NCI-H446 treated with DMSO at 0.1 percent for 48 hours (cell line): Measurements from ENCODE around the gene LSG1.
"Not testable (repeated sequence)": the region's sequence is repeated elsewhere in the genome, so short reads cannot be mapped to it uniquely, and the experiment has no call there.

ENCODE experiments used
- DNase-seq: peaks from one replicate; lab custom pipeline; 2025; lab: John Stamatoyannopoulos, UW

LSG1 gene

GRCh38 chr3:194654443-194654842, 17.5 kb downstream of the LSG1 start:
- no peak for DNase-seq

DNA sequence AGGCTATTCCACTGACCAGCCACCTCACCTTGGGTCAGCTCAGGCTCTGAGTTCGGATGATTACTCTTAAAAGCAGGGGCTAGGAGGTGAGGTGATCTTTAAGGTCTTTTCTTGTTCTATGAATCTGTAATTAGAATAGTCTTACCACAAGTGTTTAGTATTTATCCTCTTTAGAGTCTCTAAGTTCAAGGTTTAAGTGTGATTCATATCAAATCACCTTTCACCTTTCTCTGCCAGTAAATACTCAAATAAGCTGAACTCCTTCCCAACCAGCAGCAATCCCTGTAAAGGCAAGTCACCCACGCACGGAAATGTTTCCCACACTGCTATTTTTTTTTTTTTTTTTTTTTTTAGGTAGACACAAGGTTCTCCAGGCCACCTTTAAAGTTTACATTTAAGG, 24.2 kb downstream of the LSG1 start:
- DNase-seq, result no peak

DNA sequence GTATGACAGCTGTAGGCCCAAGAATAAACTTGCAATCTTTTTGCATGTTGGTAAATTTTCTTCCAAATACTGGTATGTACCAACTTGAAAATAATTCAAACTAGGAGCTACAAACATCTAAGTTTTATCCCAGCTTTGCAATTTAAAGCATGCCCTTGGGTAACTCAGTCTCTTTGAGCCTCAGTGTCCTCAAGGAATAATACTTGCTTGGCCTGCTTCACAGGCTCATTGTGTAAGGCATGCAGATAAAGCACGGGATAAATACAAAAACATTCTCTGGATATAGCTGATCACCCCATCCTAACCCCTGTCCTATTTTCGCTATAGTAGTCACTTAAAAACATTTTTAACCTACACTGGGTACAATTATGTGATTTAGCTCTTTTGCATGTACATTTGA, 29.2 kb downstream of the LSG1 start:
- DNase-seq, result no peak

DNA sequence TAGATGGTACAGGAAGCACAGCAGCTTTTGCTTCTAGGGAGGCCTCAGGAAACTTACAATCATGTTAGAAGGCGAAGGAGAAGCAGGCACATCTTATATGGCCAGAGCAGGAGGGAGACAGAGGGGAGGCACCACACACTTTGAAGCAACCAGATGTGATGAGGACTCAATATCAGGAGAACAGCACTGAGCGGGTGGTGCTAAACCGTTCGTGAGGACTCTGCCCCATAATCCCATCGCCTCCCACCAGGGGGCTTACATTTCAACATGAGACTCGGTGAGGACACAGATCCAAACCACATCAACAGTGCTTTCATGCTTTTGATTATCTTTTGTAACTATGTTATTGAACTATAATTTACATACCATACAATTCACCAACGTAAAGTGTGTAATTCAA, 31.2 kb downstream of the LSG1 start:
- DNase-seq, result no peak

GRCh38 chr3:194638991-194639605, 32.9 kb downstream of the LSG1 start:
- no peak for DNase-seq

DNA sequence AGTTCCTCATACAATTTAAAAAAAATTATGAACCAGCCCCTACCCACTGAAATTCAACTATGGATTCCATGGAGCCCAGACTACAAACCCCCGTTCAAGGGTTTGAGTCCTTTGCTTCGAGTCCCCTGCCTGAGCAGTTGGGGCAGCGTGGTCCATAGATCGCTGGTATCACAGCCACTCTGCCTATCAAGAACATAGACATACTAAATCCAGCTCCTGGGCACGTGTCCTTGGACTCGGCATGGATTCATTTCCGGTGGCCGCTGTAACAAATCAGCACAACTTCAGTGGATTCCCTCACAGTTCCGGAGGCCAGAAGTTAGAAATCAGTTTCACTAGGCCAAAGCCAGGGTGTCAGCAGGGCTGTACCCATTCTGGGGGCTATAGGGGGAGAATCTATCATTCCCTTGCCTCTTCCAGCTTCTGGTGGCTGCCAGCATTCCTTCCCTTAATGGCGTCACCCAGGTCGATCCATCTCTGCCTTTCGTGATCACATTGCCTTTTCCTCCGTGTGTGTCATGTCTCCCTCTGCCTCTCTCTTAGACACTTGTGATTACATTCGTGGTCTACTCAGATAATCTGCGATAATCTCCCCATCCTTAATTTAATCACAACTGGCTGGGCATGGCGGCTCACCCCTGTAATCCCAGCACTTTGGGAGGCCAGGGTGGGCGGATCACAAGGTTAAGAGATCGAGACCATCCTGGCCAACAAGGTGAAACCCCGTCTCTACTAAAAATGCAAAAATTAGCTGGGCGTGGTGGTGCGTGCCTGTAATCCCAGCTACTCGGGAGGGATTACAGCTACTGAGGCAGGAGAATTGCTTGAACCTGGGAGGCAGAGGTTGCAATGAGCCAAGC, 34.2 kb downstream of the LSG1 start:
- DNase-seq, result no peak

GRCh38 chr3:194637066-194637465, 34.9 kb downstream of the LSG1 start:
- no peak for DNase-seq

DNA sequence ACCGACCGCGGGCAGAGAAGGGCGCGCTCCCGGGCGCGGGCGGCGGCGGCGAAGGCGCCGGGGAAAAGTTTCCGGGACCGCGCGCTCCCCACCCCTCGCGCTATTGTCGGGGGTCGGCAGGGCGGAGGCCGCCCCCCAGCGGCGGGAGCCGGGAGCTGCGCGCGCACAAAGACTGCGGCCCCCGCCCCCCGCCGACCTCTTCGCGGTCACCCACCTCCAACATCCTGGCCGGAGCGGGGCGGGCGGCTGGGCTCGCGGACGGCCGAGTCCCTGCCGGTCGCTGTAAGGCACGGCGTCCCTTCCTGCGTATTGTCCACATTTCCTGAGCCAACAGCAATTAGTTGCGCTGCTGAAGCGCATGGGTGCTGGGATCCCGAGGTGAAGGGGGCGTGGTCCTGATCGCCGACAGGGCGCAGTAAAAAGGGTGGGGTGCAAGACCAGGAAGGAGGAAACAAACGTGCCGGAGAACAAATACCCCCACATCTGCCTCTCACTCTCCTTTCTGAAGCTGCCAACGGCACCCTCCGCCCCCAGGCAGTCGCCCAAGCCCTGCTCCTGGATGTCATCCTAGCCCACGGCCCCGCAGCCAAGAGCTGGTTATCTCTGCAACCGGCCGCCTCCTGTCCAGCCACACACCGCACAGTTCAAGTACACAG, 38.5 kb downstream of the LSG1 start, which contains the start of gene TMEM44:
TMEM44 (minus strand) TSS at position 71 of the 656 bp plus-strand sequence. CDS start 204 bp downstream, outside the sequence.
- peak; percentile 23 for DNase-seq

DNA sequence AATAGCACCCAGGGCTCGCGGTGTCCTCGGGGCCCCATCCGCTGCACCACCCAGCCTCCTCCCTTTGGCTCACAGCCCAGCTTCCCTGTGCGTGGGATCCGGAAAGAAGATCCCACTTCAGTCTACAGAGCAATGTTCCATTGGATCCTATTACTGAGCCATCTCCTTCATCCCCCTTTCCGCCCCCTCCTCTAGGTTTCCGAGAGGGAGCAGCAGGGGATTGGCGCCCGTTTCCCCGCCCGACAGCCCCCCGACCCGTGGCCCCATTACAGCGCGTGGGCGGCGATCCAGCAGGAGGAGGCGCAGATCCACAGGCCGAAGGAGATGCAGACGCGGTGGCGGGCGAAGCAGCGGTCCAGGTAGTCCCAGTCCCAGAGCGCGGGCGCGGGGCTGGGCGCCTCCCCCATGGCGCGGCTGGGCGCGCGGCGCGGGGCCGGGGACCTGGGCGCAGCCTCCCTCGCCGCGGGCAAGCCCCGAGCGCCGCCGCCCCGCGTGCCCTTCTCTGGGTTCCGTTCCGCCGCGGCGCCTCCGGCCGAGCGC, 39.1 kb downstream of the LSG1 start:
- no peak for DNase-seq

DNA sequence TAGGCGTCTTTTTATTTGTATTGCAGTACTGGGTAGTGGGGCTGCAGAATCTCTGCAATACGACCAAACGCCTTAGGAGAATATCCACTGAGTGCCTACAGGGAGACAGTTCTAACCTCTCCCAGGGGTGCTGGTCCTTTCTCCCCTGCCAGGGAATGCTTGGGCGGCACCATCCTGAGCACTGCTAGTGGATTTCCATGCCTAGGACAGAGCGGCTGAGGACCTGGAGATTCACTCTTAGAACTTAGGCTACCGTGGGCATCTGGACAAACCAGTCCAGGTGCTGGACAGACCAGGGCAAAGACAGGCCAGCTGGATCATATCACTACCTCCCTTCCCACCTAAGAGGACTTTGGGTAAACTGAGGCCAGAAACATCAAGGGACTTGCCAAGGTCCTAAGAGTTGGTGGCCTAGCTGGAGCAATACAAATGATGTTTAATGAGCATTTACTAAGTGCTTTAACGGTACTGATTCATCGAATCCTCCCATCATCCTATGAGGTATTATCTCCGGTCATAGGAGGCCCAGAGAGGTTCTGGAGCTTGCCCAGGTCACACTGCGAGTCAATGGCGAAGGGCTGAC, 39.7 kb downstream of the LSG1 start:
- DNase-seq, result no peak

DNA sequence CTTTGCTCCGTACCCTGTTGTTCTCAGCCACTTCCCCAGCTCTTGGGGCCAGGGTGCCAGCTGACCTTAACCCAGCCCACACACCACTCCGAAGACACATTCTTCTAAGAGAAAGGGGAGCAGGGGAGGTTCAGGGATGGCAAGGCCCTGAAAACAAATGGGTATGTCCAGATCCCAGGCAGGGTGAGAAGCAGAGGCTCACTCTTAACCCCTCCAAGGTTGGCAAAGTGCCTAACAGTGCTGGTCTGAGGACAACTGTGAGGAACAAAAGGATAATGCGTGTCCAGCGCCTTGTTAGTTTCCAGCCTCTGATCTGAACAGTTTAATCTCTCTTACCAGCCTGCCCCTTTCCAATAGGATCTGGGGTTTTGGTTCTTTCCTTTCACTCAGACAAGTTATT, 40.3 kb downstream of the LSG1 start:
- DNase-seq, result no peak

GRCh38 chr3:194630681-194631080, 41.3 kb downstream of the LSG1 start:
- DNase-seq, result not testable (repeated sequence)

DNA sequence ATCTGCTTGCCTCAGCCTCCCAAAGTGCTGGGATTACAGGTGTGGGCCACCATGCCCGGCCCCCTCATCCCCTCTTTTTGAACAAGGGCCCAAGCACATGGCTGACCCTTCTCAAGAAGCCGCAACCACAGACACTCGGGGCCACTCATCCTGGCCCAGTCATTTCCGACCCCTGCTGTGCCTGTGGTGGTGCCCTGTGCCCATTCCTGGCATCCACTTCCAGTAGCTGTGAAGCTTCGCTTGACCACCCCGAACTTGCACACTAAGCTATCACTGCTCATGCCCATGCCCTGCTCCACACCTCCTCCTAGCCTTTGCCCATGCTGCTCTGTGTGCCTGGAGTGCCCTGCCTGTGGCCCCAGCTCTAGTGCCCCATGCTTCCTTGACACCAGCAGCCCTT, 47.0 kb downstream of the LSG1 start:
- no peak for DNase-seq

DNA sequence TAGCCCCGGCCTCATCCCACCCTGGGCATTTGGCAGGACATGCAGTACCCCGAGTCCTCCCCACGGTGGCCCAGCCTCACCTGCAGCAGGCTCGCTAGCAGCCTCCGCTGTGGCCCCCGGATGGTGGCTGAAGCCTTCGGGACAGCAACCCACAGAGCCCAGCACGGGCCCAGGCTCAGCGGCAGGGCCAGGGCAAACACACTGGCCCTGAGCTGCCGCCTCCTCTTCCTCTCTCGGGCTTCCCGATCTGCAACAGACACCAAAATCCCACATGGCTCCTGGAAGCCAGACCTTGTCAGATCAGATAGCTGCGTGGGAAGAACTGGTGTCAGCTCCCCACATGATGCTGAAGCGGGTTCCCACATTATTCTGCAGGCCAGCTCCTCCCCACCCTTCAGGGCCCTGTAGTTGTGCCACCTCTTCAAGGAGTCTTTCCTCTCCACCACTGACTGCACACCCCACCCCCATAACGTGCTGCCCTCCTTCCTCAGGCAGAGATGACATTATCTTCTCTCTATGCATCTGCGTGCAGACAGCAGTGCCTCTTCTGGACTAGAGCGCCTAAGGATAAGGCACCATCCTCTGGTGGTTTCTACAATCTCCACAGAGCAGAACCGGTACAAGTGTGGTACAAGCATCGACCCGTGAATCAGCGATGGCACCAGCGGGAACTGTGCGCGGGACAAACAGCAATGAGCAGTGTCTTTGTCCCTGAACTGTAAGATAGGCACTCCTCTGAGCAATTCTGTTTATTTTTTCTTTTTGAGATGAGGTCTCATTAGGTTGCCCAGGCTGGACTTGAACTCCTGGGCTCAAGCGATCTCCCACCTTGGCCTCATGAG, 48.3 kb downstream of the LSG1 start:
- DNase-seq, result no peak

DNA sequence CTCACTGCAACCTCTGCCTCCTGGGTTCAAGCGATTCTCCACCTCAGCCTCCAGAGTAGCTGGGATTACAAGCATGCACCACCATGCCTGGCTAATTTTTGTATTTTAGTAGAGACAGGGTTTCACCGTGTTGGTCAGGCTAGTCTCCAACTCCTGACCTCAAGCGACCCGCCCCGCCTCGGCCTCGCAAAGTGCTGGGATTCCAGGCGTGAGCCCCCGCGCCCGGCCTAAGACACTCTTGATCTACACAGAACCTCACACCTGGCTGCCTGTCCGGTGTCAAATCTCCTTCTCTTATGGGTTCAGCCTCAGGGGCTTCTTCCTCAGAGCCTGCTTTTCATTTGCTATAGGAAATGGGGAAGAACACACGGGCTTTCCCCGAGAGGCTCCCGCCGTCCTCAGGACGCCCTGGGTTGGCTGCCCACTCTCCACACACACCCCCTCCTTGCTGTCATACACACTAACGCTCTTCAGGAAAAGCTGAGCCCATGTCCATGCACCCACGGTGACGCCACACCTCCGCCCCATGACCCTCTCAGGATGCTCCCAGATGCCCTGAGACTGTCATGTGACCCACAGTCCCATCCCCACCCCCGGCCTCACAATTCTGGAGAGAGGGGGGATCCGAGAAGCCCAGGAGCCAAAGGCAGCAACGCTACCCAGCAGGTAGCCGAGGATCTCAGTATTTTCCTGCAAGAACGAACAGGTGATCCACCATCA, 49.2 kb downstream of the LSG1 start:
- DNase-seq, result no peak

- no peak for DNase-seq
Measured at GRCh38 chr3:194621947-194622346, 50.0 kb downstream of the LSG1 start.

DNA sequence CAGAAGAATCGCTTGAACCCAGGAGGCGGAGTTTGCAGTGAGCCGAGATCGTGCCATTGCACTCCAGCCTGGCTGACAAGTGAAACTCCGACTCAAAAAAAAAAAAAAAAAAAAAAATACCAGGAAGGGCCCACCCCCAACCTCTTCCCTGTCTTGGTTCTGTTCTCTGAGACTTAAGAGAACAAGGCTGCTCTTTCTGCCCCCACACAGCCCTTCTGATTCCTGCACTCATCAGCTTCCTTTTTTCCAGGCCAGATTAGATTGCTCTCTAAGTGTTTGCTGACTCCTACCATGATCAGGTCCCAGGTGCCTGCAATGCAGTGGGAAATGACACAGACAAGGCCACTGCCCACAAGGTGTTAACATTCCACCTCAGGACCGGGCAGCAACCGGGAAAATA, 51.8 kb downstream of the LSG1 start:
- DNase-seq, result no peak

GRCh38 chr3:194619741-194620140, 52.2 kb downstream of the LSG1 start:
- no peak for DNase-seq

DNA sequence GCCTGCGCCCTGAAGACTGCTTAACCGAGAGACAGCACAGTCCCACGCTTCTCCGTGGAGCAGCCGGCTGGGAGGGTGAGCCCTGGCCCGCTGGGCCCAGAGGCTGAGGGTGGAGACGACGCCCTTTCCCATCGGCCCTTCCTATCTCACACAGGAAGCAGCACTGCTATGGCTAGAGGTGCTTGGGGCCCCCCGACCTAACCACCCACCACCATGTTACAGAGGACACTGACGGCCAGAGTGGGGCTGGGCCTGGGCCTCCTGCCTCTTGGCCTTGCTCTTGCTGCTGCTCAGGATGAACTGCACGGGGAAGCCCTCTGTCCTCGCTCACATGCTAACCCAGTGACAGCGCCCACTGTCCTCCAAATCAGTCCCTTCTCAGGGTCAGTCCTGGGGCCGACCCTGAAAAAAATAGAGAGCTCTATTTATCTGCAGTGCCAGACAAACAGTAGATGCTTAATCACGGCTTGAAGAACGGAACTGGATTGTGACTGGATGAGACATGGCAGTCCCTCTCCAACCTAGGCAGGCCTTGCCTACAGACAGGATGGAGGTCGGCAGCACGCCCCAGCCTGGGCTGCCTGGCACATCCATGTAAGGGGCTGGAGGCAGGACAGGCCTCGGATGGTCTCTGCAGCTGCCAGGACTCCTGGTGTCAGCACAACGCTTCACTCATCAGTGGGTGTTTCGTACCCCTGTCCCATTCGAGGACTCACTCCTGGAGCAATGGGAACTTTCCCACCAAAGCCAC, 53.0 kb downstream of the LSG1 start:
- no peak for DNase-seq

DNA sequence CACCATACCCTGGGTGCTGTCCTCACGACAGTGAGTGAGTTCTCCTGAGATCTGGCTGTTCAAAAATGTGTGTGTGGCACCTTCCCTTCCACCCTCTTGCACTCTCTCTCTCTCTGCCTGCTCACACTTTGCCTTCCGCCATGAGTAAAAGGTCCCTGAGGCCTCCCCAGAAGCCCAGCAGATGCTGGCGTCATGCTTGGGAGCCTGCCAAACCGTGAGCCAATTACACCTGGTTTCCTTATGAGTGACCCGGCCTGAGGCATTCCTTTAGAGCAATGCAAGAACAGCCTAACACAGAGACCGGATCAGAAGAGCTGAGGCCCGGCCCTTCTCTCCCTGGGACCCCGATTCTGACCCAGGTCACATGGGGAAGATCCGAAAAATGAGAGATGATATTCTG, 54.2 kb downstream of the LSG1 start:
- no peak for DNase-seq
